ENCODE measurements around the gene XPC.
"Not testable (repeated sequence)": the region's sequence is repeated elsewhere in the genome, so short reads cannot be mapped to it uniquely, and the experiment has no call there.

The XPC gene

DNA sequence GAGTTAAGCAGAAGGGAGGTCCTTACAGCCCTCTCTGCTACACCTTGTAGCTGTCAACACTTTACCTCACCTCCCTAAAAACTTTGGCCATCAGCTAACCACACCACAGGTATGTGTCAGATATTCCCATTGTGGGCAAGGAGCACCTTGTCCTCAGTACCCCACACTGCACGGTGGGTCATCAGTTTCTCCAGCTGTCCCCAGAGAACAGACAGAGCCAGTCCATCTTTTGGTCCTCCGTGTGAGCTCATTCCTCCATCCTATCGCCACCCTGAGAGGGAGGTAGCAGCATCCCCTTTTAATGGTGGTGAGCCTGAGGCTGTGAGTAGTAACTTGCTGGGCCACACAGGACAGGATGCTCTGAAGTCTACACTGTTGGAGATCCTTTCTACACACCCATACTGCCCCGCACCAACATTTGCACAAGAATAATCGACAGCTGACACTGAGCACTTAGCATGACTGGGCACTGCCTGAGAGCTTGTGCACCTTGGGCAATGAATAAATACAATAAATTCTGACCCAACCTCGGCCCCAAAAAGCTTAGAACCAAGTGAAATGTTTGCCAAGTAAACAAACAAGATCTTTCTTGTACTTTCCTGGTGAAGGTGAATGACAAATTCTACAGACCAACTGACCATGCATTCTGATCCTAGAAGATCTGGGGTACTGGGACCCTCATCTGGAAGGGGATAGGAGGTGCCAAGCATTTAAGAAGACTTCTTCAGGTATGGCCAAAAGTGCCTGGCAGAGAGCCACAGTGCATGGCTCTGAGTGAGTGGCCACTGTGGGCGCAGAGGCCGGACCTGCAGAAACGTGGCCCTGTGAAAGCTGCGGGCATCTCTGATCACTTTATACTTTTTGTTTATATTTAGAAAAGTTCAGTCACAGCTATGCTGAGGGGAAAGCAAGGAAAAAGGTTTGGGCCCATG lies 60.7 kb downstream of the XPC start:
- DNase-seq = no peak

- DNase-seq = no peak
Observed at GRCh38 chr3:14113965-14114635, 64.3 kb downstream of the XPC start.

- DNase-seq = no peak
Observed at GRCh38 chr3:14110699-14111098, 67.7 kb downstream of the XPC start.

DNA sequence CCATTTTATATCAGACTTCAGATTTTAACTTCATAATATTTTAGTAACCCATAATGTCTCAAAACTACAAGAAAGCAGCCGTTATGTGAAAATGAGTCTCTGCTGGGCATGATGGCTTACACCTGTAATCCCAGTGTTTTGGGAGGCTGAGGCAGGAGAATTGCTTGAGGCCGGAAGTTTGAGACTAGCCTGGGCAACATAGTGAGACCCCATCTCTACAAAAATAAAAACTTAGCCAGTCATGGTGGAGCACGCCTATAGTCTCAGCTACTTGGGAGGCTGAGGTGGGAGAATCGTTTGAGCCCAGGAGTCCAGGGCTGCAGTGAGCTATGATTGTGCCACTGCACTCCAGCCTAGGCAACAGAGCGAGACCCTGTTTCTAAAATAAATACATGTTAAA lies 68.6 kb downstream of the XPC start:
- not testable (repeated sequence) for DNase-seq

DNA sequence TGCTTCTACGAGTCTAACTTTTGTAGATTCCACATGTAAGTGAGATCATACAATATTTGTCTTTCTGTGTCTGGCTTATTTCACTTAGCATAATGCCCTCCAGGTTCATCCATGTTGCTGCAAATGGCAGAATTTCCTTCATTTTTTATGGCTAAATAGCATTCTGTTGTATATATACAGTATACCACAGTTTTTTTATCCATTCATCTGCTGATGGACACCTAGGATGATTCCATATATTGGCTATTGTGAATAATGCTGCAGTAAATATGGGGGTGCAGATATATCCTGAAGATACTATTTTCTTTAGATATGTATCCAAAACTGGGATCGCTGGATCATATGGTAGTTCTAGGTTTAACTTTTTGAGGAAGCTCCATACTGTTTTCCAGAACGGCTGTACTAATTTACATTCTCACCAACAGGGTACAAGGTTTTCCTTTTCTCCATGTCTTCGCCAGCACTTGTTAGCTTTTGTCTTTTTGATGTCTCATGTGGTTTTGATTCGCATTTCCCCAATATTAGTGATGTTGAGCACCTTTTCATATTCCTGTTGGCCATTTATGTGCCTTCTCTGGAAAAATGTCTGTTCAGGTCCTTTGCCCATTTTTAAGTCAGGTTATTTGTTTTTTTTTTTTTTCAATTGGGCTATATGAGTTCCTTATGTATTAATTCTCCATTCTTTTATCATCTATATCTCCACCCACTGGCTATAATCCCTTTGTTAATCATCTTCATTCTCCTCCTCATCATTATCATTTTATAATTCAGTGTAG lies 80.6 kb downstream of the XPC start:
- no peak for DNase-seq

- DNase-seq = no peak
Observed at GRCh38 chr3:14096742-14097141, 81.7 kb downstream of the XPC start.
